Testis (tissue), 3 donors: Measurements from ENCODE around the gene CLDN17. TPM values are rescaled to one million over a fixed set of nuclear protein-coding genes. Genes with fewer than 3 reads are reported as not detected.

Experiments
- DNase-seq: peaks from one replicate; pipeline ENCODE4 v3.0.0-alpha.2; 2019
- H3K27ac ChIP-seq, 2 donors: fragments of 200-600 bp; sonication (generic); one replicate each; pipeline ENCODE4 v1.5.1; 2019
- H3K27me3 ChIP-seq: fragments of 200-600 bp; sonication (generic); one replicate; pipeline ENCODE4 v1.5.1; 2019
- H3K36me3 ChIP-seq: fragments of 200-600 bp; sonication (generic); one replicate; pipeline ENCODE4 v1.5.1; 2017; ENCODE audit warnings: low read depth; ENCODE audit errors: missing control alignments
- H3K4me1 ChIP-seq: fragments of 200-600 bp; sonication (generic); one replicate; pipeline ENCODE4 v1.5.1; 2019
- H3K4me3 ChIP-seq, 2 donors: fragments of 200-600 bp; sonication (generic); one replicate each; pipeline ENCODE4 v1.5.1; 2017 to 2019
- H3K9me3 ChIP-seq: fragments of 200-600 bp; sonication (generic); one replicate; pipeline ENCODE4 v1.5.1; 2017
- POLR2A ChIP-seq: fragments of 450-650 bp; IDR thresholded peaks from one replicate; pipeline ENCODE4 v1.6.1; 2017; ENCODE audit warnings: antibody characterized with exemption, mild to moderate bottlenecking, moderate library complexity
- WGBS, 2 donors: methylation state at CpG; one replicate each; pipeline ENCODE4 v1.1.5; 2018; 5-methylcytosine and 5-hydroxymethylcytosine counted together
- intact Hi-C: fragments of 100-400 bp; cut with DNase I; formaldehyde crosslinking; loops from one replicate; pipeline ENCODE4 v1.15.1; 2023; ENCODE audit warnings: low total_unique reads
- polyA plus RNA-seq: library from polyadenylated mRNA; stranded (reverse); fragments of 350-450 nt; fragmentation: Illumina TruSeq; extraction: RNeasy Lipid Tissue Mini Kit (QIAGEN cat#74804); gene quantifications from one replicate; pipeline ENCODE4 v1.2.3, GENCODE V29; 2014; ENCODE audit warnings: low read depth, low replicate concordance; ENCODE audit not compliant: insufficient read depth
- total RNA-seq, 2 donors: library from RNA; depleted of rRNA; stranded (reverse); fragments of >200 nt; gene quantifications; one replicate each; pipeline ENCODE4 v1.2.3, GENCODE V29; 2016
- TF ChIP-seq, protein P1 (sequence below), 3 experiments: fragments of 450-650 bp in 2 of 3; fragments of 200-600 bp in 1 of 3; sonication (generic) in 1 of 3; IDR thresholded peaks; one replicate each; pipeline ENCODE4 v1.5.1; 2016 to 2019; ENCODE audit warnings: antibody characterized with exemption in 3 of 3, mild to moderate bottlenecking in 2 of 3, moderate library complexity in 1 of 3

The CLDN17 gene
- total and polyA plus RNA-seq, 3 donors from 2014 or later, result 0.46 TPM; not detected in 2

DNA sequence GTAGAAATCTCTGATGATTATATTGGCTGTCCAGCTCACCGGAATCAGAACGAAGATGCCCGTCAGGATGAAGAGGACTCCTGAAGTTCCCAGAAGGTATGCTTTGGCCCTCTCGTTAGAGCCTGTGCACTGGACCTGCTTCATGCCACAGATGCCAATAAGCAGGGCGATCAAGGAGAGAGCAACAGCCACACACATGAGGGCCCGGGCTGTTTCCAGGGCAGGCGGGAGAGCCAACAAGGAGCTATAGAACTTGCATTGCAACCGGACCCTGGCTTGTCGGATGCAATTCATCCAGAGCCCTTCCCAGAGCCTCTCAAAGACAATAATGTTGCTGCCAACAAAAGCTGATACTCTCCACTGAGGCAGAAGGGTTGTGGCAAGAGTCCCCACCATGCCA lies 434 bp downstream of the CLDN17 start:
- H3K4me3 ChIP-seq, result no peak overlapping the region
- no peaks in the 10 kb centered on the region for H3K9me3 ChIP-seq
- 75 to 93% methylated on average over 8 to 9 of the region's 9 CpGs for WGBS, 2 donors
- H3K27me3 ChIP-seq, result no peaks in the 10 kb centered on the region
- intact Hi-C loops, result no loop called here
- H3K4me1 ChIP-seq, result no peaks in the 10 kb centered on the region
- no peaks in the 10 kb centered on the region for H3K36me3 ChIP-seq
- no peak for DNase-seq
- TF ChIP-seq, protein P1, sequence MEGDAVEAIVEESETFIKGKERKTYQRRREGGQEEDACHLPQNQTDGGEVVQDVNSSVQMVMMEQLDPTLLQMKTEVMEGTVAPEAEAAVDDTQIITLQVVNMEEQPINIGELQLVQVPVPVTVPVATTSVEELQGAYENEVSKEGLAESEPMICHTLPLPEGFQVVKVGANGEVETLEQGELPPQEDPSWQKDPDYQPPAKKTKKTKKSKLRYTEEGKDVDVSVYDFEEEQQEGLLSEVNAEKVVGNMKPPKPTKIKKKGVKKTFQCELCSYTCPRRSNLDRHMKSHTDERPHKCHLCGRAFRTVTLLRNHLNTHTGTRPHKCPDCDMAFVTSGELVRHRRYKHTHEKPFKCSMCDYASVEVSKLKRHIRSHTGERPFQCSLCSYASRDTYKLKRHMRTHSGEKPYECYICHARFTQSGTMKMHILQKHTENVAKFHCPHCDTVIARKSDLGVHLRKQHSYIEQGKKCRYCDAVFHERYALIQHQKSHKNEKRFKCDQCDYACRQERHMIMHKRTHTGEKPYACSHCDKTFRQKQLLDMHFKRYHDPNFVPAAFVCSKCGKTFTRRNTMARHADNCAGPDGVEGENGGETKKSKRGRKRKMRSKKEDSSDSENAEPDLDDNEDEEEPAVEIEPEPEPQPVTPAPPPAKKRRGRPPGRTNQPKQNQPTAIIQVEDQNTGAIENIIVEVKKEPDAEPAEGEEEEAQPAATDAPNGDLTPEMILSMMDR (IDR thresholded peaks at IDR 0.05), result no peak
- TF ChIP-seq POLR2A, result no peak
- no peak overlapping the region for H3K27ac ChIP-seq

DNA sequence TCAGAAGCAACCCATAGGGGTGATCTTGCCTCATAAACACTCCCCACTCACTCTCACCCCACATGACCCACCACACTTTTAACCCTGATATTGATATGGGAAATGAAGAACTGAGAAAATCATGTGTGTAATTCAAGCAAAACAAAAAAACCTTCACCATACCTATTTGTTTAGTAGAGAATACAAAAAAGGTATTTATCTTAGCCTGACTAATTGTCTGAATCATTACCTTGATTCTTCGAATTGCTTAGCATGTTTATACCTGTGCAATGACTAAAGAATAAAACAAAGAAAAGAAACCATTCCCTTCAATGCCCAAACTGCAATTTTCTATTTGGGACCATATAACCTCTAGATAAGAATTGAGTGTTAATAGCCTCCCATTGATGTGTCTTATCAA lies 1.8 kb downstream of the CLDN17 start:
- H3K4me1 ChIP-seq, result no peaks in the 10 kb centered on the region
- no peak overlapping the region for H3K4me3 ChIP-seq
- H3K27ac ChIP-seq, result no peak overlapping the region
- no peaks in the 10 kb centered on the region for H3K27me3 ChIP-seq
- intact Hi-C loops, result no loop called here
- no peaks in the 10 kb centered on the region for H3K36me3 ChIP-seq
- 88 to 90% methylated on average over 1 of the region's 1 CpG for WGBS, 2 donors
- DNase-seq, result no peak
- no peaks in the 10 kb centered on the region for H3K9me3 ChIP-seq
- TF ChIP-seq POLR2A, result no peak
- TF ChIP-seq, protein P1 (IDR thresholded peaks at IDR 0.05), result no peak

DNA sequence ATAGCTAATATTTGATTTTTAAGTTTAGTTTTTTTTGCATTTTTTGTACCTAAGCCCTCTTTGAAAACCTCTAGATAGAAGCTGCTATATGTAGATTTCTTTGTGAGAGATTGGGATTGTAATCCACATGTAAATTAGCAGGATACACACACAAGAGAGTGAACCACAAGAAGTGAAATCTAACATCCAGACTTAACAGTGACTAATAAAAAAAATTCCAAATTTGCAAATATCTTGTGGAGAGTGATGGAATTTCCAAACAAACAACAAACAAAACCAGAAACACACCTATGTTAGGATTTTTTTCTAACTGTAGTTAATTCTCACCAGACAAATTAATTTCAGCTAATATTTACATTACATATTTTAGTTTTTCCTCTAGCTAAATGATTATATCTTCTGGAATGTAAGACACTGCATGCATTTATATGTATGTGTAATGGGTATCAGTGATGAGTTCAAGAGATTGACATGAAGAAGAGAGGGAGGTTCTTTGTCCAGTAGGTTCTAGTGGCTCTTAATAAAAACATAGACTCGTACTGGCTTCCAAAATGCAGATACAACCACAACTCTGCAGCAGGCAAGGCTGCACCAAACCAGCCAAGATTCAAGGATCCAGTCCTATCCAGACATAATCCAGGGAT lies 12.8 kb downstream of the CLDN17 start:
- Histone ChIP-seq H3K4me1 (no peaks in the 10 kb centered on the region), H3K9me3 (no peaks in the 10 kb centered on the region), H3K36me3 (no peaks in the 10 kb centered on the region), H3K27ac (no peak overlapping the region), H3K27me3 (no peaks in the 10 kb centered on the region), H3K4me3 (no peak overlapping the region)
- WGBS, 2 donors, result 67 to 81% methylated on average over 1 of the region's 1 CpG
- TF ChIP-seq POLR2A, result no peak
- TF ChIP-seq, protein P1 (IDR thresholded peaks at IDR 0.05), result no peak
- DNase-seq, result no peak
- intact Hi-C loops, result no loop called here

DNA sequence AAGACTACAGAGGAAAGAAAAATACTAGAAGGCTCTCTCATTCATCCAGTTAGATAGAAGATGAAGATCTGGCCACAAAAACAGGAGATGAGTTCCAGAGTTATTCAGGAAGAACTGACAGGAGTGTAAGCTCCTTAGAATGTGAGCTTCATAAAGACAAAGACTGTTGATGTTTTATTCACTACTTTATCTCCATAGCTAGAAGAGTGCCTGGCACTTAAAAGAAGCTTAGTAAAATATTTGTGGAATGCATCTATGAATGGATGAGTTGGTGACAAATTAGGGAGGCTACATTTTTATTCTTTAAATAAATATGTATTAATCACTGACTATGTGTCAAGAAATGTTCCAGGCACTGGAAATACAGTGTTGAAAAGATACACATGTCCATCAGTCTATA lies 13.8 kb downstream of the CLDN17 start:
- H3K36me3 ChIP-seq, result no peaks in the 10 kb centered on the region
- no peaks in the 10 kb centered on the region for H3K4me1 ChIP-seq
- no peaks in the 10 kb centered on the region for H3K27me3 ChIP-seq
- H3K9me3 ChIP-seq, result no peaks in the 10 kb centered on the region
- H3K27ac ChIP-seq, result no peak overlapping the region
- intact Hi-C loops, result no loop called here
- H3K4me3 ChIP-seq, result no peak overlapping the region
- no peak for TF ChIP-seq POLR2A
- TF ChIP-seq, protein P1 (IDR thresholded peaks at IDR 0.05), result no peak
- no peak for DNase-seq

DNA sequence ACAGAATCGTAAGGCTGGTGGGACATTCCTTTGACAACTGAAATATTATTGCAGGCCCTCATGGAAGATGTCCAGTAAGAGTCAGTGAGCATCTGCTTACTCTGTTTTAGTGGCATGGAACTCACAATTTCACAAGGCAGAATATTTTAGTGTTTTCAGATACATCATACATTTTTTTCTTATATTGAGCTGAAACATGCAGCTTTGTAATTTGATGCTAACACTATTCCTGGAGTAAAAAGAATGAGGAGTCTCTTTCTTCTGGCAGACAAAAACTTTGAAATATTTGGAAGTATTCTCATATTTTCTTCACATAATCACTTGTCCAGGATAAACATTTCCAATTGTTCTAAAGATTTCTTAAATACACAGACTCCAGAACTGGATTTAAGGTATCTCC lies 17.7 kb downstream of the CLDN17 start:
- 81 to 86% methylated on average over 1 of the region's 1 CpG for WGBS, 2 donors
- Histone ChIP-seq H3K4me3 (no peak overlapping the region), H3K36me3 (no peaks in the 10 kb centered on the region), H3K27me3 (no peaks in the 10 kb centered on the region), H3K27ac (no peak overlapping the region), H3K4me1 (no peaks in the 10 kb centered on the region), H3K9me3 (no peaks in the 10 kb centered on the region)
- no peak for DNase-seq
- intact Hi-C loops, result no loop called here
- no peak for TF ChIP-seq POLR2A
- TF ChIP-seq, protein P1 (IDR thresholded peaks at IDR 0.05), result no peak
